ENCODE results near the gene APCDD1L. TPM values are rescaled to one million over a fixed set of nuclear protein-coding genes. Genes with fewer than 3 reads are reported as not detected.

The APCDD1L gene
- total and polyA plus RNA-seq, 9 donors = 2.1 to 8.8 (median 5.1) TPM

- Histone ChIP-seq H3K4me3 (ENCODE audit: low read length) (no peak overlapping the region), H3K4me1 (ENCODE audit: control insufficient read depth, insufficient read depth, low read length) (peaks cover 18% of the 10 kb centered on the region), H3K9me3 (replicated peaks; ENCODE audit: control insufficient read depth, low read depth, low read length) (no peaks in the 10 kb centered on the region), H3K27me3 (ENCODE audit: control insufficient read depth, insufficient read depth, low read length) (peaks cover 13% of the 10 kb centered on the region), H3K36me3 (ENCODE audit: control insufficient read depth, insufficient read depth, low read length) (no peaks in the 10 kb centered on the region), H3K27ac (ENCODE audit: low read length) (peak overlapping the region; percentile 15)
- DNase-seq = no peak
- no CpG with 5 or more reads among the region's 2 CpGs for WGBS (ENCODE audit: insufficient coverage)
Observed at GRCh38 chr20:58553166-58553696, 38.0 kb upstream of the APCDD1L start.

- Histone ChIP-seq H3K36me3 (ENCODE audit: control insufficient read depth, insufficient read depth, low read length) (no peaks in the 10 kb centered on the region), H3K4me3 (ENCODE audit: low read length) (no peak overlapping the region), H3K9me3 (replicated peaks; ENCODE audit: control insufficient read depth, low read depth, low read length) (no peaks in the 10 kb centered on the region), H3K27ac (ENCODE audit: low read length) (no peak overlapping the region), H3K27me3 (ENCODE audit: control insufficient read depth, insufficient read depth, low read length) (peaks cover 9% of the 10 kb centered on the region), H3K4me1 (ENCODE audit: control insufficient read depth, insufficient read depth, low read length) (peaks cover 18% of the 10 kb centered on the region)
- DNase-seq = no peak
- WGBS (ENCODE audit: insufficient coverage) = 79% methylated on average over 5 of the region's 11 CpGs
Observed at GRCh38 chr20:58552366-58552934, 37.3 kb upstream of the APCDD1L start.

- Histone ChIP-seq H3K27me3 (ENCODE audit: control insufficient read depth, insufficient read depth, low read length) (peaks cover 9% of the 10 kb centered on the region), H3K4me3 (ENCODE audit: low read length) (no peak overlapping the region), H3K36me3 (ENCODE audit: control insufficient read depth, insufficient read depth, low read length) (no peaks in the 10 kb centered on the region), H3K27ac (ENCODE audit: low read length) (no peak overlapping the region), H3K4me1 (ENCODE audit: control insufficient read depth, insufficient read depth, low read length) (peaks cover 15% of the 10 kb centered on the region), H3K9me3 (replicated peaks; ENCODE audit: control insufficient read depth, low read depth, low read length) (no peaks in the 10 kb centered on the region)
- DNase-seq = no peak
- 98% methylated on average over 6 of the region's 8 CpGs for WGBS (ENCODE audit: insufficient coverage)
Observed at GRCh38 chr20:58551631-58552030, 36.4 kb upstream of the APCDD1L start.

- H3K4me3 ChIP-seq (ENCODE audit: low read length) = no peak overlapping the region
- DNase-seq = no peak
- 81% methylated on average over 9 of the region's 17 CpGs for WGBS (ENCODE audit: insufficient coverage)
- no peaks in the 10 kb centered on the region for H3K9me3 ChIP-seq (replicated peaks; ENCODE audit: control insufficient read depth, low read depth, low read length)
- H3K27me3 ChIP-seq (ENCODE audit: control insufficient read depth, insufficient read depth, low read length) = peaks cover 6% of the 10 kb centered on the region
- H3K36me3 ChIP-seq (ENCODE audit: control insufficient read depth, insufficient read depth, low read length) = no peaks in the 10 kb centered on the region
- no peak overlapping the region for H3K27ac ChIP-seq (ENCODE audit: low read length)
- peaks cover 15% of the 10 kb centered on the region for H3K4me1 ChIP-seq (ENCODE audit: control insufficient read depth, insufficient read depth, low read length)
Observed at GRCh38 chr20:58550275-58551059, 35.3 kb upstream of the APCDD1L start.

- peaks cover 15% of the 10 kb centered on the region for H3K4me1 ChIP-seq (ENCODE audit: control insufficient read depth, insufficient read depth, low read length)
- peaks cover 6% of the 10 kb centered on the region for H3K27me3 ChIP-seq (ENCODE audit: control insufficient read depth, insufficient read depth, low read length)
- H3K27ac ChIP-seq (ENCODE audit: low read length) = no peak overlapping the region
- H3K4me3 ChIP-seq (ENCODE audit: low read length) = no peak overlapping the region
- no peaks in the 10 kb centered on the region for H3K9me3 ChIP-seq (replicated peaks; ENCODE audit: control insufficient read depth, low read depth, low read length)
- H3K36me3 ChIP-seq (ENCODE audit: control insufficient read depth, insufficient read depth, low read length) = no peaks in the 10 kb centered on the region
- no peak for DNase-seq
- 84% methylated on average over 3 of the region's 13 CpGs for WGBS (ENCODE audit: insufficient coverage)
Observed at GRCh38 chr20:58549231-58550209, 34.3 kb upstream of the APCDD1L start.

- 96% methylated on average over 2 of the region's 11 CpGs for WGBS (ENCODE audit: insufficient coverage)
- DNase-seq = no peak
Observed at GRCh38 chr20:58547623-58548475, 32.6 kb upstream of the APCDD1L start.

GRCh38 chr20:58546756-58547622 lies 31.8 kb upstream of the APCDD1L start:
- Histone ChIP-seq H3K27me3 (ENCODE audit: control insufficient read depth, insufficient read depth, low read length) (peaks cover 12% of the 10 kb centered on the region), H3K4me3 (ENCODE audit: low read length) (no peak overlapping the region), H3K36me3 (ENCODE audit: control insufficient read depth, insufficient read depth, low read length) (no peaks in the 10 kb centered on the region), H3K9me3 (replicated peaks; ENCODE audit: control insufficient read depth, low read depth, low read length) (no peaks in the 10 kb centered on the region), H3K27ac (ENCODE audit: low read length) (no peak overlapping the region), H3K4me1 (ENCODE audit: control insufficient read depth, insufficient read depth, low read length) (no peaks in the 10 kb centered on the region)
- WGBS (ENCODE audit: insufficient coverage) = 42% methylated on average over 3 of the region's 19 CpGs
- DNase-seq = no peak

More at GRCh38 chr20:58547623-58548475, 32.6 kb upstream of the APCDD1L start:
- no peaks in the 10 kb centered on the region for H3K9me3 ChIP-seq (replicated peaks; ENCODE audit: control insufficient read depth, low read depth, low read length)
- no peak overlapping the region for H3K4me3 ChIP-seq (ENCODE audit: low read length)
- H3K4me1 ChIP-seq (ENCODE audit: control insufficient read depth, insufficient read depth, low read length) = no peaks in the 10 kb centered on the region
- no peak overlapping the region for H3K27ac ChIP-seq (ENCODE audit: low read length)
- H3K27me3 ChIP-seq (ENCODE audit: control insufficient read depth, insufficient read depth, low read length) = peaks cover 9% of the 10 kb centered on the region
- no peaks in the 10 kb centered on the region for H3K36me3 ChIP-seq (ENCODE audit: control insufficient read depth, insufficient read depth, low read length)

- H3K36me3 ChIP-seq (ENCODE audit: control insufficient read depth, insufficient read depth, low read length) = no peaks in the 10 kb centered on the region
- peaks cover 9% of the 10 kb centered on the region for H3K27me3 ChIP-seq (ENCODE audit: control insufficient read depth, insufficient read depth, low read length)
- WGBS (ENCODE audit: insufficient coverage) = 89% methylated on average over 2 of the region's 5 CpGs
- no peak overlapping the region for H3K4me3 ChIP-seq (ENCODE audit: low read length)
- no peaks in the 10 kb centered on the region for H3K4me1 ChIP-seq (ENCODE audit: control insufficient read depth, insufficient read depth, low read length)
- DNase-seq = no peak
- H3K27ac ChIP-seq (ENCODE audit: low read length) = no peak overlapping the region
- H3K9me3 ChIP-seq (replicated peaks; ENCODE audit: control insufficient read depth, low read depth, low read length) = no peaks in the 10 kb centered on the region
Observed at GRCh38 chr20:58546416-58546711, 31.2 kb upstream of the APCDD1L start.

Data from muscle of leg (tissue), 11 donors.